Lung (tissue), 12 donors: Measurements from ENCODE around the gene ATP6V1B1. TPM values are rescaled to one million over a fixed set of nuclear protein-coding genes. Genes with fewer than 3 reads are reported as not detected.

ENCODE experiments used
- ATAC-seq: fragments of 200-7000 bp; cut with Tn5 transposase; one replicate; pipeline ENCODE4 v1.9.1; 2020; ENCODE audit warnings: moderate number of reproducible peaks; ENCODE audit not compliant: insufficient read depth, low FRiP score
- DNase-seq, 3 donors: peaks; one replicate each; pipeline ENCODE4 v3.0.0-alpha.2; 2013 to 2017
- H3K27ac ChIP-seq, 2 donors: one replicate each; pipeline ENCODE4 v1.5.1; 2013; ENCODE audit warnings: mild to moderate bottlenecking in 2 of 2, moderate library complexity in 2 of 2, control low read depth in 1 of 2, inconsistent platforms in 1 of 2, low read depth in 1 of 2, low read length in 1 of 2
- H3K27me3 ChIP-seq, 3 donors: one replicate each; pipeline ENCODE4 v1.5.1; 2013; ENCODE audit warnings: low read length in 2 of 3; ENCODE audit not compliant: control insufficient read depth in 3 of 3, insufficient read depth in 3 of 3
- H3K36me3 ChIP-seq, 4 donors: one replicate each; pipeline ENCODE4 v1.5.1; 2013; ENCODE audit warnings: low read length in 4 of 4, mild to moderate bottlenecking in 1 of 4, moderate library complexity in 1 of 4; ENCODE audit not compliant: control insufficient read depth in 4 of 4, insufficient read depth in 4 of 4
- H3K4me1 ChIP-seq, 5 donors: one replicate each; pipeline ENCODE4 v1.5.1; 2013; ENCODE audit warnings: low read length in 5 of 5, mild to moderate bottlenecking in 2 of 5, moderate library complexity in 1 of 5; ENCODE audit not compliant: control insufficient read depth in 5 of 5, insufficient read depth in 5 of 5
- H3K4me3 ChIP-seq: one replicate; pipeline ENCODE4 v1.5.1; 2013; ENCODE audit warnings: mild to moderate bottlenecking, control low read depth, moderate library complexity
- H3K9ac ChIP-seq, 2 donors: one replicate each; pipeline ENCODE4 v1.5.1; 2013; ENCODE audit warnings: low read length in 2 of 2, control low read depth in 1 of 2; ENCODE audit not compliant: insufficient read depth in 1 of 2
- H3K9me3 ChIP-seq, 4 donors: one replicate each; pipeline ENCODE4 v1.5.1; 2013; ENCODE audit warnings: low read length in 3 of 4, mild to moderate bottlenecking in 1 of 4, moderate library complexity in 1 of 4; ENCODE audit not compliant: control insufficient read depth in 4 of 4, insufficient read depth in 3 of 4
- whole genome bisulfite sequencing, 2 donors: extraction: QIAGEN DNeasy Blood & Tissue Kit; methylation state at CpG; one replicate each; pipeline ENCODE4 v1.1.7; 2013; 5-methylcytosine and 5-hydroxymethylcytosine counted together
- polyA plus RNA-seq, 2 donors: library from polyadenylated mRNA; stranded (reverse); fragments of 200-250 nt; gene quantifications; one replicate each; pipeline ENCODE4 v1.2.1, GENCODE V29; 2013
- total RNA-seq, 2 donors: library from RNA; depleted of rRNA in 1 of 2; stranded (reverse); fragments of >200 nt in 1 of 2; gene quantifications; one replicate each; pipeline ENCODE4 v1.2.1, GENCODE V29; 2014 to 2021
- TF ChIP-seq, protein P1 (sequence below): IDR thresholded peaks from 2 replicates; pipeline ENCODE4 v1.5.1; 2012; ENCODE audit warnings: mild to moderate bottlenecking; ENCODE audit errors: control extremely low read depth, extremely low read depth
- donor health status: control.
- donor health status: control.
- donor health status: Bipolar disorder and iron deficiency.
- donor health status: healthy.
- donor health status: DM: yes; HTN: yes; CAD: no.

ATP6V1B1 gene
- total and polyA plus RNA-seq, 4 donors, result 0.33 to 5.9 (median 1.8) TPM

DNA sequence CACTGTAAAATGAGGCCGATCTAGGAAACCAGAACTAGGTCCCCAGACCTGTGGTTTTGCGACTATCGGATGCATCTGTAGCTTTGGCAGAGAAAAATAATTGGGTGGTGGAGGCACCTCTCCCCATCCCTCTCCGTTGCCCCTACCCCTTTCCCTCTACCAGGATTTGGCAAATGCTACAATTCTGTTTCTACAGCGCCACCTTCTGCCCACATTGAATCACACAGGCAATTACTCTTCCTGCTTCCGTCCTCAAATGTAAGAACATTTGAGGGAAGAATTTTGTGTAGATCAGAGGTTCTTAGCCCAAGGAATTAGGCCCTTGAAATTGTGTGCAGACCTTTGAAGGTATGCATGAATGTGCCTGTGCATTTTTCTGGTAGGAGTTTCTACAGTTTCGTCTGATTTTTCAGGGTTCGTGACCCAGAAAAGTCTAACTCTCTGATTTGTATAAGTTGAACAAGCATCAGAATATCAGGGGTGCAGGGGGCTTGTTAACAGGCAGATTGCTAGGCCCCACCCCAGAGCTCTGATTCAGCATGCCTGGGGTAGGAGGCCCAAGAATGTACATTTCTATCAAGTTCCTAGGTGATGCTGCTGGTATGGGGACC is 11.2 kb downstream of the ATP6V1B1 start:
- ATAC-seq, result no peak

DNA sequence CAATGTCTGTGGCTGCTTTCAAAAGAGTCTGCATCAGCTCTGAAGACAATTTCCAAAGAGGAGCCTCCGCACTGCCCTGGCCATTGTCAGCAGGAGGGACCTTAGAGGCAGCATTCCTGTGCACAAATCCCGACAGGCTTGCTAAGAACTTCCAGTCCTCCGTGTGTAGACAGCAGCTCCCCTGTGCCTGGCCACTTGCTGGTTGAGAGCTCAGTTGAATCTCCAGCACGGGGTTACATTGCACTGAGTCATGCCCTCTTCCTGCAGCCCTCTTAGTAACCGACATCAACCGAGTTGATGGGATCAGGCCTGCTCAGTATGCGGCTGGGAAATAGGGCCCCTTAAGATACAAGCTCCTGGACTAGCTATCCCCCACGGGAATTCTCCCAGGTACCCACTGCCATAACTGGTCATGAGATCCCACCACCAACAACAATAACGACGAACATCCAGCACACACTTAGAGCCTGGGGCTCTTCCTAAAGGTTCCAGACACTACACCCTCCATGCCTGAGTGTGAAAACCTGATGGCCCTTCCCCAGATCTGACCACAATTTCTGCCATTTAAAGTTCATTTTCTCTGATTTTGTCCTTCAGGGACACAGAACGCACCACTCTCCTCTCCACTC is 12.0 kb downstream of the ATP6V1B1 start:
- WGBS, 2 donors, result 55 to 56% methylated on average over 11 of the region's 11 CpGs
- peaks cover 0 to 6% (median 0%) of the 10 kb centered on the region in 5 donors for H3K4me1 ChIP-seq
- no peaks in the 10 kb centered on the region for H3K36me3 ChIP-seq
- no peak overlapping the region for H3K9ac ChIP-seq
- peaks cover 0 to 50% (median 19%) of the 10 kb centered on the region in 3 donors for H3K27me3 ChIP-seq
- TF ChIP-seq, protein P1, sequence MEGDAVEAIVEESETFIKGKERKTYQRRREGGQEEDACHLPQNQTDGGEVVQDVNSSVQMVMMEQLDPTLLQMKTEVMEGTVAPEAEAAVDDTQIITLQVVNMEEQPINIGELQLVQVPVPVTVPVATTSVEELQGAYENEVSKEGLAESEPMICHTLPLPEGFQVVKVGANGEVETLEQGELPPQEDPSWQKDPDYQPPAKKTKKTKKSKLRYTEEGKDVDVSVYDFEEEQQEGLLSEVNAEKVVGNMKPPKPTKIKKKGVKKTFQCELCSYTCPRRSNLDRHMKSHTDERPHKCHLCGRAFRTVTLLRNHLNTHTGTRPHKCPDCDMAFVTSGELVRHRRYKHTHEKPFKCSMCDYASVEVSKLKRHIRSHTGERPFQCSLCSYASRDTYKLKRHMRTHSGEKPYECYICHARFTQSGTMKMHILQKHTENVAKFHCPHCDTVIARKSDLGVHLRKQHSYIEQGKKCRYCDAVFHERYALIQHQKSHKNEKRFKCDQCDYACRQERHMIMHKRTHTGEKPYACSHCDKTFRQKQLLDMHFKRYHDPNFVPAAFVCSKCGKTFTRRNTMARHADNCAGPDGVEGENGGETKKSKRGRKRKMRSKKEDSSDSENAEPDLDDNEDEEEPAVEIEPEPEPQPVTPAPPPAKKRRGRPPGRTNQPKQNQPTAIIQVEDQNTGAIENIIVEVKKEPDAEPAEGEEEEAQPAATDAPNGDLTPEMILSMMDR, result no peak
- H3K4me3 ChIP-seq, result no peak overlapping the region
- no peak for ATAC-seq
- H3K9me3 ChIP-seq, result no peaks in the 10 kb centered on the region
- H3K27ac ChIP-seq, result no peak overlapping the region
- DNase-seq, result no peak

More for the DNA sequence above, 11.2 kb downstream of the ATP6V1B1 start:
- Histone ChIP-seq H3K9me3 (no peaks in the 10 kb centered on the region), H3K4me3 (no peak overlapping the region), H3K27ac (no peak overlapping the region), H3K27me3 (peaks cover 0 to 46% (median 19%) of the 10 kb centered on the region in 3 donors), H3K4me1 (peaks cover 0 to 6% (median 0%) of the 10 kb centered on the region in 5 donors), H3K9ac (no peak overlapping the region), H3K36me3 (no peaks in the 10 kb centered on the region)
- DNase-seq, result peak; percentile 67 to 81 (median 71)
- TF ChIP-seq, protein P1, result peak; percentile 57
- WGBS, 2 donors, result 17 to 20% methylated on average over 8 of the region's 8 CpGs

DNA sequence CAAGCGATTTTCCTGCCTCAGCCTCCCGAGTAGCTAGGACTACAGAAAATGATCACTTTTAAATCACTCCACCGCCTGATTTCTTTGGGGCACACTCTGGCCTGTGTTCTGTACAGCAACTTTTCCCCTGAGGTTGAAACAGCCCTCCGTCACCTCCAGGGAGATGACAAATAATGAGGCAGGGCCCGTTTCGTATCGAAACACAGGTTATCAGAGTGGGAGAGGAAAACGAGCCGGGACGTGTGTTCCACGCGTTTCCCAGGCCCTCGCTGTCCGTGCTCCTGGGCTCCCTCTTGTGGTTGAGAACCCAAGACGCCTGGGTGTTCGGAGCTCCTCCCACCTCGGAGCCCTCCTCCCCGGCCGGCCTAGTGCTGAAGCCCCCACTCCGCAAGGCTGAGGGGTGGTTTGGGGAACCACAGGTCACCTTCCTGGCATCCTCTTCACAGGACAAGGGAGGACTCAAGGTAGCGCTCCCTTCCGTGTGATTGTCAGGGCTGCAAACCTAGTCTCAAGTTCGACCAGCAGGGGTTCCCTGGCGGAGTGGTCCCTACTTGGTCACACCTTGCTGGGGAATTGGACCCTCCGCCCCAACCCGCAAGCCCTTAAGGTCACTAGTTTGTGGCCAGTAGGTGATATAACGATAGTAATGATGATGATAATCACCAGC is 12.8 kb downstream of the ATP6V1B1 start:
- WGBS, 2 donors, result 11% methylated on average over 27 of the region's 27 CpGs
- Histone ChIP-seq H3K9ac (no peak overlapping the region), H3K27ac (no peak overlapping the region), H3K4me1 (peaks cover 0 to 6% (median 0%) of the 10 kb centered on the region in 5 donors), H3K4me3 (no peak overlapping the region), H3K9me3 (no peaks in the 10 kb centered on the region), H3K36me3 (no peaks in the 10 kb centered on the region), H3K27me3 (peaks cover 0 to 57% (median 19%) of the 10 kb centered on the region in 3 donors)
- TF ChIP-seq, protein P1, result peak; percentile 65
- ATAC-seq (peak; percentile 90), DNase-seq (peak; percentile 79 to 81 (median 80))
